NCI-H2196 treated with DMSO at 0.1 percent for 48 hours (cell line): ENCODE measurements around the gene SEC16A.

Source experiments
- DNase-seq: peaks from one replicate; lab custom pipeline; 2025; ENCODE audit not compliant: unreplicated experiment; lab: John Stamatoyannopoulos, UW

Gene SEC16A

GRCh38 chr9:136403915-136404800 is 78.7 kb downstream of the SEC16A start:
- no peak for DNase-seq

GRCh38 chr9:136403538-136403914 is 79.3 kb downstream of the SEC16A start:
- no peak for DNase-seq

GRCh38 chr9:136402067-136402466 is 80.8 kb downstream of the SEC16A start:
- DNase-seq: no peak

- no peak for DNase-seq
These were observed 81.5 kb downstream of the SEC16A start for GRCh38 chr9:136401173-136401922.

GRCh38 chr9:136400038-136400834 is 82.6 kb downstream of the SEC16A start, which contains the start of gene SNAPC4:
Gene SNAPC4, minus strand, starts transcription at chr9:136400170. Its CDS starts 1,742 bp downstream, at chr9:136398428.
- peak; percentile 68 for DNase-seq

GRCh38 chr9:136399176-136400037 is 83.4 kb downstream of the SEC16A start:
- no peak for DNase-seq

GRCh38 chr9:136398286-136398685 is 84.6 kb downstream of the SEC16A start:
- DNase-seq: no peak

GRCh38 chr9:136397643-136398042 is 85.2 kb downstream of the SEC16A start:
- DNase-seq: no peak

GRCh38 chr9:136396219-136396515 is 86.7 kb downstream of the SEC16A start:
- DNase-seq: no peak

- no peak for DNase-seq
These were observed 87.3 kb downstream of the SEC16A start for GRCh38 chr9:136395345-136396218.

GRCh38 chr9:136395020-136395340 is 87.9 kb downstream of the SEC16A start:
- DNase-seq: no peak

GRCh38 chr9:136394312-136395019 is 88.4 kb downstream of the SEC16A start:
- no peak for DNase-seq

- no peak for DNase-seq
These were observed 89.3 kb downstream of the SEC16A start for GRCh38 chr9:136393531-136393930.

GRCh38 chr9:136392538-136393449 is 90.0 kb downstream of the SEC16A start:
- DNase-seq: no peak

GRCh38 chr9:136391737-136392537 is 90.9 kb downstream of the SEC16A start:
- DNase-seq: no peak
